GDM1 (cell line): ENCODE measurements around the gene RAB11A.

Experiments used
- DNase-seq: peaks from one replicate; lab custom pipeline; 2025; lab: John Stamatoyannopoulos, UW

RAB11A gene

DNA sequence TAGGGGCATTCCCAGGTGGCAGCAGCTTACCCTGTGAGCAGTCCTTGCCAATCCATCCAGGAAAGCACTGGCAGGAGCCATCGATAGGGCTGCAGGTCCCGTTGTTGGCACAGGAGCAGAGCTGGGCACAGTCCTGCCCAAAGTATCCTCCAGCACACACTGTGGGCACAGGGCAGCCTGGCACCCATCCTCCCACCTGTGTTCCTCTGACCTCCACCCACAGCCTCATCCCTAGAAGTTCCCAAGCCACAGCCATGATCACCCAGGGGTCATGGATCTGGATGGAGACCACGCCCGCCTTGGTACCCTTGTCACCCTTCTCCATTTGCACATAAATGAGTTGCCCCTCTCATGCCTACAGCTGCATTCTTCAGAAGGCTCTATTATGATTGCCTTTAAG, 48.6 kb downstream of the RAB11A start:
- no peak for DNase-seq

DNA sequence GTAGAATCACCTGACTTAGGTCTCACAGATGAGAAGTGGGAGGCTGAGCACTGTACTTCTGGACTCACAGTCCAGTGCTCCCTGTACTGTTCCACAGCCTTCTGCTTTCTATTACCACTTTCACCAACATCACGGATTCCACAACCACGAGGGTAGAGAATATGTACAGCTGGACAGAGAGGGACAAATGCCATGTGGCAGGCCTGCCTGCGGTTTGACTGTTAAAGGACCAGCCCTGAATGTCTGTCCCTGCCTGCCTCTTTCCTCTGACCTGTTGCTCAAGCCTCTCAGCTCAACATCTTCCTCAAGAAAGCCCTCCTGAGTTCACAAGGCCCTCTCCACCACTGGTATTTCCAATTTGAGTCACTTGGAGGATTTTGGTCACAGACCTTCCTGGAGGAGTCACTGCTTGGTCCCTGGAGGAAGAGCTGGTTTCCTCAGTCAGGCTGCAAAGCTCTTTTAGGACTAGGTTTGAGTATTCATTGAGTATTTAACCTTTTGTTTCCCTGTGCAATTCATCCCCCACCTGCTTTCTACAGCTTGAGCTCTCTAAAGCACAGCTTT, 49.1 kb downstream of the RAB11A start:
- DNase-seq: no peak

DNA sequence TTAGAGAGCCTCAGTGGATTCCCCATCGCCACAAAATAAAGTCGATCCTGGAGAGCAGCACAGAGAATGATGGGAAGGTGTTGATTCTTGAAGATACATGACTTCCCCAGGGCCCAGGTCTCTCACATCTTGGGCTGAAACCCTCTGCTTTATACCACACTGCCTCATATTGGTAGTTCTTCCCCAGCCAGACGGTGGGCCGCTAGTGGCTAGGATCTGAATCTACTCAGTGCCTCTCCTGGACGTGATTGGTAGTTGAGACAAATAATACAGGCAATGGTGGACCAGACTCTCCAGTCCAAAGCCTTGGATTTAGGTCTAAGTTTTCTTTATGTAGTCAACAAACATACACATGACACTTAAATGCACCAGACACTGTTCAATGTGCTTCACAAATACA, 49.7 kb downstream of the RAB11A start:
- DNase-seq: no peak

DNA sequence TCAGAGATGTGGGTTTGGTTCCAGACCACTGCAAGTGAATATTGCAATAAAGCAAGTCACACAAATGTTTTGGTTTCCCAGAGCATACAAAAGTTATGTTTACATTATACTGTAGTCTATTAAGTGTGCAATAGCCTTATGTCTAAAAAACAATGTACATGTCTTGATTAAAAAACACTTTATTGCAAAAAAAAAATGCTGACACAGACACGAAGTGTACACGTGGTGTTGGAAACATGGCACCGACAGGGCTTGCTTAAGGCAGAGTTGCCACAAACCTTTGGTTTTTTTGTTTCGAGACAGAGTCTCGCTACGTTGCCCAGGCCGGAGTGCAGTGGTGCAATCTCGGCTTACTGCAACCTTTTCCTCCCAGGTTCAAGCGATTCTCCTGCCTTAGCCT, 50.1 kb downstream of the RAB11A start:
- DNase-seq: no peak

DNA sequence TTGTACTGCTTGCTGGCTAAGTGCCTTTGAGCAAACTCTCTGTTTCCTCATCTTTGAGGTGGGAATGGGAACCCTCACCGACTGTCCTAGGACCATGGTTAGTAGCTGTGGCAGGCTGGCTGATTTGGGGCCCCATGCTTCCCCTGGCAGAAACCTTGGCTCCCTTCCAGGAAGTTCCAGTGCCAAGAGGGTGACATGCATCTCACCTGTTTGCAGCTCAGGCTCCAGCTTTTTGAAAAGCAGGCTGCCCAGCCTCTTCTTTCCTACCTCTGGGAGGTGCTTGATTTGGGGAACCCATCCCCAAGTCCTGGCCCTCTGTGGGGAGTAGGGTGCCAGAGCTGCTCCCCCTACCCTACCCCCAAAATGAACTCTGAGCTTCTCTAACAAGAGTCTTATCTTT, 50.8 kb downstream of the RAB11A start:
- DNase-seq: no peak

DNA sequence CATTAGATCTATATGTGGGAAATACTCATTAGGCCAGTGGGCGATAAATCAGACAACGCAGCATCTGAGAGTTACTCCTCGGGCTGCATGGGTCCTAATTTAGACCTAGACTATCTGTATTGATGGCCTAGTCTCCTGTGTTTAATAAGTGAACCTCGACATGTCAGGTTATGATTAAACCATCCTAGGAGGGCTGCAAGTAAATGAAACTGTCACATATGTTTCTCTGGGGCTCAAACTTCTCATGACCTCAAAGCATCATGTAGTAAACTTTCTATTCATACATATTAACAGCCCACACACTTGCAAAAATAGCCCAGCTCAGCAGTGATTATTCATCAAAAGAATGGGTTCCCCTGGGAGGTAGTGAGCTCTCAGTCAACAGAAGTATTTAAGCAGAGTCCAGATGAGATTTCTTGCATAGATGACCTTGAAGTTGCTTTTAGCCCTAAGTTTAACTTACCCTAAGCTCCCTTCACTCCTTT, 51.6 kb downstream of the RAB11A start:
- no peak for DNase-seq

DNA sequence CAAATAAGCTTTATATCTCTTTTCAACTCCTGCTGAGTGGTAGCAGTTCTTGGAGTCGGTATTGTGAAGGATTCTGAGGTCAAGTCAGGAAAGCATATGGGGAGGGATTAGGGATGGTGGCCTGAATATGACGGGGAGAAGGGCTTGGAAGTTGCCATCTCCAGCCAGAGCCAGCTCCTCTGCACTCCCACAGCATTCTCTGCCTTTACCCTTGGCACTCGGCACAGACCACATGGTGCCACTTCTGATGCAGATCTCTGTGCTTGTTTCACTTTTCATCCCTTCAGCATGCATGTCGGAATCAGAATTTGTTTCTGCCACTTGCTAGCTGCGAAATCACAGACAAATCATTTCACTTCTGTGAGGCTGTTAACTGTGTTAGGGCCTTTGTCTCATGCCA, 52.5 kb downstream of the RAB11A start:
- DNase-seq: no peak

DNA sequence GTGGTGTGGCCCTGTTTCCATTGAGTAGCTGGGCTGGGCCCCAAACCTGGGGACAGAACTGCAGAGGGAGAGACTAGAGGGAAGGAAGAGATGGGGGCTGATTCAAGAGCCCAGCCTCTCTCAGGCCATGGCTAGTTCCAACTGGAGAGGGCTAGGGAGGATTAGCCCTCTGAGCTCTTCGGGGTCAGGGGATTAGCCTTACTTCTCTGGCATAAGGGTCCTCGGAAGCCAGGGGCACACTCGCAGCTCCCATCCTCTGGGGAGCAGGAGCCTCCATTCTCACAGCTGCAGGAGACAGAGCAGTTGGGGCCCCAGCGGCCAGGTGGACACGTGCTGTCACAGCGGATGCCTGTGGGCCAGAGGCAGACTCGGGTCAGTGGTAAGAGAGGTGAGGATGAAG, 53.3 kb downstream of the RAB11A start:
- no peak for DNase-seq

DNA sequence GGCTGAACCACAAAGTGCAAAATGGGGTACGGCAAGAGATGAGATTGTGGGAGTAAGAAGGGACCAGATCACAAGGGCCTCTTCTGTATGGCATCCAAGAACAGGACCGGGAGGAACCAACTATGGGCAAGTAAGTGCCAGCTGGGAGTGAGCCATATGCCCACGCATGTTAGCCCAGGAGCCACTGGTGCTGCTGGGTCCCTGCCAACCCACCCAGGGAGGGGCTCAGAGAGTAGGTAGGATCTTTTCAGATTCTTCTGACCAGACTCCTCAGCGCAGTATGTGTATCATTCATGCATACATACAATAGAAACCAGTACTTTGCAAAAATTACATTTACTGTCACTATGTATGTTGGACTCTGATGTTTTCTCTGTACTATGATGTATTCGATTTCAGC, 54.0 kb downstream of the RAB11A start:
- no peak for DNase-seq

DNA sequence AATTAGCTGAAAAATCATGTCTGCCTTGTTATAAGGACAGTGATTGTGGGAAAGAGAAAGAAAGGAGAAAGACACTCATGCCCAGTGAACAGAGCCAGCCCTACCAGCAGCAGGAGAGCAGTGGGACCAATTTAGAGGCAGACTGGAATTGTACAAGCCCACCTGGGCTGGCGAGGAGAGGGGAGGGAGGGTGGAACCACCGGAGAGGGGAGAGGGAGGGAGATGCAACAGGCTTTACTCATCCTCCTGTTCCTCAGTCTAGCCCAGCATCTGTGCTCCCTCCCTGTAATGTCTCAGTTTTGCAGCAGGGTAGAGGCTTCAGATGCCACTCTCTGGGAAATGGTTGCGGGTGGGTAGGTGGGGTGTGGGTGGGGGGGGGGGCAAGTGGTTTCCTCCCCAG, 54.7 kb downstream of the RAB11A start:
- no peak for DNase-seq

DNA sequence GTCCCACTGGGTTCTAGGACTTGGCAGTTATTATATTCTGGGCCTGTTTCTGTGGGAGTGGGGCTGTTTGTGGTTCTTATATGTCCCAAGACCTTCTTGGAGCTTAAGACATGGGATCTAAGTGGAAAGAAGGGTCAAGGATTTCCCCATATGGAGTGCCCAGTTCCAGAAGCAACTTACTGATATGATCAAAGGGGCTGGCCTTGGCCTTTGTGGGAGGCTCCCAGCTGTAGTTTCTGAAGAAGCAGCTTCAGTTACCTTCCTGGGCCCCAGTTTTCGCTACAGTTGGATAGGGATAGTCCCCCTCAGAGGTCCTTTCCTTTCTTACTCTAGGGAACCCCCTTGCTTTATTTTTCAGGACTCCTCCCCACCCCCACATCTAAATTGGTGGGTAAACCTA, 56.0 kb downstream of the RAB11A start:
- DNase-seq: no peak

DNA sequence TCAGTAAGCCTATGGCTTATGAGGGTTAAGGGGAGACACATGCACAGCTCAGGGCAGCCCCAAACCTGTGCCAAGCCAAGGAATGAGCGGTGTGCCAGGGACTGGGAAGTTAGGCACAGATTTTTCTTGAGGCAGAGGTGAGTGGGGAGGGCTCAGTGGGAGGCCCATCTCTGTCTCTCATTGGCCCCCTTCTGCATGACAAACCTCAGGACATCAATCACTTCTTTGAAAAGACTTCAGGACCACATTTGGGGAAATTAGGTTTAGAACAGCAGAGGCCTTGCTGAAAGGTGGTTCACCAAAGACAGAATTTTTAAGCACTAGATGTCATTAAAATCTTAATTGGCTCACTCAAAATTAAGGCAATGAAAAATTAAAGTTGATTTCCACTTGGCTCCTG, 57.2 kb downstream of the RAB11A start:
- DNase-seq: no peak

DNA sequence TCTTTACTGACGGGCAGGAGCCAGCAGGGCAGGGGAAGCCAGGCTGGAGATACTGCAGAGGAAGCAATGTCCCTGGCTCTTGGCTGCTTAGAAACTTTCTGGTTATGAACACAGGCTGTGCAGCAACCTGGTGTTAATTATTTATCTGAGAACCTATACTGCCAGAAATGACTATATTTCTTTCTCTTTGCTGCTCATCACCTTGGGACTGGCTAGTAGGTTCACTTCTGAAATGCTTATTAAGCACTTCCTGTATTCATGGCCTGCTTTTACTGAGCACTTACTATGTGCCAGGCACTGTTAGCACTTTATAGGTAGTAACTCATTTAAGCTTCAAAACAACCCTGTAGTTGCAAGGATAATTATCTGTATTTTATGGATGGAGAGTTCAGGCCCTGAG, 57.6 kb downstream of the RAB11A start:
- no peak for DNase-seq

DNA sequence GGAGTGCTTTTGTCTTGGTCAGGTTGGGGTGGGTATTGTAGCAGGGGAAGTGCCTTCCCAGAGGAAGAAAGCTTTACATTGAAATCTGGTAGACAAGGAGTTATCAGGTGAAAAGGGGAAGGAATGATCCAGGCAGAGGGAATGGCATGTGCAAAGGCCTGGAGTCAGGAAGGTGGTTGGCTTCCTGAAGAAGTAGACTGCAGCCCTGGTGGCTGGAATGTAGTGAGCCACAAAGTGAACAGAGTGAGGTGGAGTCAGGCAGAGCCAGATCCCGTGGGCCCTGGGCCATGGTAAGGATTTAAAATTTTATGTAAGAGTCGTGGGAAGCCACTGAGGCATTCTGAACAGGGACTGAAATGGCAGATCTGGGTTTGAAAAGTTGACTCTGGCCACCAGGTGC, 58.3 kb downstream of the RAB11A start:
- no peak for DNase-seq

DNA sequence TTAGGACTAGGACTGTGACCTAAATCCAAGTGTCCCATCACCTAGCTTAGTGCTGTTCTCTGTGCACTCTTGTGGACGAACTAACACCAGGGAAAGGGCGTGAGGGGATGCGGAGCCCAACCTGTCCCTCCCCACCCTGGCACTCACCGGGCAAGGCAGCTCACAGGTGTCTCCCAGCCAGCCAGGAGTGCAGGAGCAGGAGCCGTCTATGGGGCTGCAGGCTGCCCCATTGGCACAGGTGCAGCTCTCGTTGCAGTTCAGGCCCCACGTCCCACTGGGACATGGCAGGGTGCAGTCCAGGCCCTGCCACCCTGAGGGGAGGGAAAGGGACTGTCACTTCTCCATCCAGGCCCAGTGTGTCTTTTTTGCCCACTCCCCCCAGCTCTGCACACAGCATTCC, 60.3 kb downstream of the RAB11A start:
- no peak for DNase-seq

DNA sequence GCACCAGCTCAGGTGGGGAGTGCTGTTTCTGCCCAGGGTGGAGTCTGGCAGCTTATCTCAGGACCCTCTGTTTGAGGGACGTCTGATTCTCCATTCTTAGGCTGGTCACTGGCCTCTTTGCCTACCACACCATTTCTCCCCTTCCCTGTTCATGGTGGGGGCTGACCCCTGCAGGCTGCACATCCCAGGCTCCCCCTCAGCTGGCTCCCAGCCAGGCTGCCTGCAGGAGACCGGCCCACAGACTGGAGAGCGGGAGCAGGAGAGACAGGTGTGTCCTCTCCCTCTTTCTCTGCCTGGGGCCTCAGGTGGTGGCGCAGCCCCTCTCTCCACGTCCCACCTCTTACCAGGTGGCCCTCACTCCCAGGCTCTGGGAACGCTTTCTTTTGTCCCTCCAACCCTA, 60.8 kb downstream of the RAB11A start:
- no peak for DNase-seq

DNA sequence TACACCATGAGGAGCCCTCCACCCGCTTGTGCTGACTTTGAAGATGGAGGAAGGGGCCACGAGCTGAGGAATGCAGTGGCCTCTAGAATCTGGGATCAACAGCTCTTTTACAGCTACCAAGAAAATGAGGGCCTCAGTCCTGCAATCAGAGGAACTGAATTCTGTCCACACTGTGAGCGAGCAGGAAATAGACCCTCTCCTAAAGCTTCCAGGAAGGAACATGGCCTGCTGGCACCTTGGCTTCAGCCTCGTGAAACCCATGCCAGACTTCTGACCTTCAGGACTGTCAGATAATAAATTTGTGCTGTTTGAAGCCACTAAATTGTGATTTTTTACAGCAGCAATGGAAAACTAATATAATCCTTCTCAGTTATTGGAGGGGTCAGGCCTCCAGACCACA, 61.9 kb downstream of the RAB11A start:
- DNase-seq: no peak

DNA sequence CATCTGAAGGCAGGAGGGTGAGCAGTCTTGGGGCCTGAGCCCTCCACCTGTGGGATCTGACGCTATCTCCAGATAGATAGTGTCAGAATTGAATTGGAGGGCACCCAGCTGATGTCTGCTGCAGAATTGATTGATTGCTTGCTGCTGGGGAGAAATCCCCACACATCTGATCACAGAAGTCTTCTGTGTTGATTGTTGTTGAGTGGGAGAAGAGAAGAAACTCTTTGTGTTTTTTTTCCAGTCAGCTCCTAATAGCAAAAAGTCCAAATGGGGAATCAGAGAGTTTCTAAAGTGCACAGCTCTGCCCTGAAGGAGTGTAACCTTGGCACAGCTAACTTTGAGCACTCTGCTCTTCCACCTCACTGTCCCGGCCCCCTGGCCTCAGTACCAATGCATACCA, 66.1 kb downstream of the RAB11A start:
- no peak for DNase-seq

DNA sequence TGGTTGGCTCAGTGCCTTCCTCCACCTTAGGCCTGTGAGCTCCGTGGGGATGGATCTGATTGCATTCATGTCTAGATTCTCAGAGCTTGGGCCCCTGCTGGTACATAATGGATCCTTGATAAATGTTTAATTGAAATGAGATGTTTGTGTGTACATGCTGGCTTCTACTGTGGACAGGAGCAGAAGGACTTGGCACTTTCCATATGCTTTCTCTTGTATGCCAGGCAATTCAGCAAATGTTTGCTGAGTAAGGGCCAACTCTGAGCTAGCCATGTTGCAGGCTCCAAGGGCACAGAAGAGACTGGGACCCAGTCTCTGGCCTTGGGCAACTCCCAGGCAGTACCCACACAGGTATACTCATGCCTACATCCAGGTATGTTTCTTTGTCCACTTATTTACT, 67.0 kb downstream of the RAB11A start:
- DNase-seq: no peak

DNA sequence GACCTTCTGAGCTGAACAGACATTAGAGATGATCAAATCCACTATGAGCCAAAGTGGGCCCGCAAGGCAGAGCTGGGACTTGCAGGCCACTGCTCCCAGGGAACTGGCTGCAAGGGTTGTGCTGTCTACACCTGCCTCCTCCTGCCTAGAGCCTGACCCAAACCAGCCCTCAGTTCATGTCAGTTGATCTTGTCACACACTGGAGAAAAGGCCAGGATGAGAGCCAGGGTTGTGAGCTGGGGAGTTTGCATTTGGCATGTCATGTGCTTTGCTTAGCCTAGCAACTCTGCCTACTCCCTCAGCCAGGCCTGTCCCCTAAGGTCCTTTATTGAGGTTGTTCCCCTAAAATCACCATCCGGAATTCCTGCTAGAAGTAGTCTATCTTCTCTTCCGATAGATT, 67.8 kb downstream of the RAB11A start:
- DNase-seq: no peak

DNA sequence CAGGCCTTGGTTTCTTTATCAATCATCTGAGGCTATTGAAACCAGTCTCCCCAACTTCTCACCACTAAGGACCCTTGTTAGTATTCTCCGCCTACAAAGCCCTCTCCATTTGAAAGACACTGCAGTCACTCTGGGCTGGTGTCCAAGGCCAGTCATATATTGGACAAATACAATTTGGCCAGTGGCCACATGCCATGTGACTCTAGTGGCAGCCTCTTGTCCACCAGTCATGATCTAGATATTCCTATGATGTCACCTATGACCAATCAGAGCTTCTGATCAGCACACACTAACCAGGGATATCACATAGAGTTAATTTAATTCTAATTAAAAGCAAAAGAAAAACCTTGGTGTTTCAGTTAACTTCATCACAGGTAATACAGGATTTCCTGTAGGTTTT, 68.2 kb downstream of the RAB11A start:
- DNase-seq: no peak

DNA sequence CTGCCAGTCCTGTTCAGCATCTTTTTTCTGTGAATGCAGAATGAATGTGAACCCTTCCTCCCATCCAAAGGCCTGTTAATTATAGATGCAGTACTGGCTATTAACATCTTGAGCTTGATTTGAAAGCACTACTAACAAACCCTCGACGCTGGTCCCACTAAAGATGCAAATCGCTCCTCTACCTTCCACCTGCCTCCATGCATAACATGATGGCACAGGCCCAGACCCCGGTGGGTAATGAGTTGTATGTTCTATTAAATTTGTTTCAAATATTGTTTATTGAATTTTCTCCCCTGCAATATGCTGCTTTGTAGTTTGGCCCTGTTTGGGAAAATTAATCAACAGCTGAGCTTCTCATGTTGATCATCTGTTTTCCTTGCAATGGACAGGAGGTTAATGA, 69.3 kb downstream of the RAB11A start:
- no peak for DNase-seq

DNA sequence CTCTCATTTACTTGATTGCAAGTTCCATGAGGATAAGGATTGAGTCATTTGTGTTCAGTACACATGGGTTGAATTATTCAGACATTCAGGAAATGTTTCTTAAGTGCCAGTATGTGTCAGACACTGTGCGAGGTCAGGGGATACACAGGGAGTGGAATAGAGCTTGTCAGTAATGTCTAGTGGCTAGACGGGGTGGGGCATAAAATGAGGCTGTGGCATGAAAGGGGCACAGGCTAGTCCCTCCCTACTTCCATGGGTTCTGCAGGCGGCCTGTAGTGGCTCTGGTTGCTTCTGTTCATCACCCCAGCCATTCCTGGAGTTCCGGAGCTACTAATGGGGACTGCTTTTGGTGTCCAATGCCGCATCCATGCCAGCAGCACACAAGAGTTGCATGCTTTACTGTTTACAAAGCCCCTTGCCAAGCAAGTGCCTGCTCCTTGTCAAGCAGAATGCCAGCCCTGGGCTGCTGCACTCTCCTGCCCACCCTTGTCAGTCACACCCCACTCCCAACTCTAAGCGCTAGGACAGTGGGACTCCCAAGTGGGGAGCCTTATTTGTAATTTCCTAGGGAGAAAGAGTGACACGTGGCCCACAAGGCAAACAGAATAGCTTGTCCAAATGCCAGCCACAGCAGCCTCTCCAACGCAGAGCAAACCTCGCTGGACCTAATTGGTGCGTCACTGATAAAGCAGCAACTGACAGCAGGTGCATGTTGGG, 70.8 kb downstream of the RAB11A start:
- no peak for DNase-seq

DNA sequence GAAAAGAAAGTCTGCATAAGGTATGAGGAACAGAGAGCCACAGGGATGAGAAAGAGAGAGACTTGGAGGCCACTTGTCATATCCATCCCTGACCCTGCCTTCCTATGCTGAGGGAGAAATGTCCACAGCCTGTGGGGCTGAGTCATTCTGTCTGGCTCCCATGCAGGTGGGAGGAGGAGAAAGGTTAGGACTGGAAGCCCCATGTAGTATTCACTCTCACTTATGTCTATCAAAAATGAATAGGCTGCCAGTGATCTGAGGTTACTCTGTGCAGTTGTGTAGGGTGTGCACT, 71.3 kb downstream of the RAB11A start:
- DNase-seq: no peak
